Measurements from ENCODE around the gene TBC1D24. TPM values are rescaled to one million over a fixed set of nuclear protein-coding genes. Genes with fewer than 3 reads are reported as not detected.
A peak's percentile ranks its signal among the peaks of the same experiment; 100 is the strongest.

The TBC1D24 gene
- total and polyA plus RNA-seq, 7 experiments from 2014 or later = 1.7 to 13.5 (median 9.2) TPM

GRCh38 chr16:2466667-2467527 is 8.0 kb upstream of the TBC1D24 start:
- H3K4me3 ChIP-seq (ENCODE audit: low read length) = no peak overlapping the region
- Mint-ChIP-seq H3K36me3 (no peaks in the 10 kb centered on the region), H3K9me3 (no peaks in the 10 kb centered on the region), H3K4me3 (peak overlapping the region in 1 of 10 donors; percentile 40), H3K27ac (no peak overlapping the region), H3K27me3 (peaks cover 12 to 40% (median 12%) of the 10 kb centered on the region in 5 donors), H3K4me1 (peaks cover 0 to 13% (median 3%) of the 10 kb centered on the region in 7 donors)
- intact Hi-C loops (cut with micrococcal nuclease) = no loop called here
- peaks cover 0 to 16% of the 10 kb centered on the region in 2 donors for H3K27me3 ChIP-seq (ENCODE audit: control insufficient read depth in 2 of 2, insufficient read depth in 2 of 2, low read length in 2 of 2)
- no peaks in the 10 kb centered on the region for H3K36me3 ChIP-seq (ENCODE audit: control insufficient read depth in 2 of 3, insufficient read depth in 3 of 3, low read length in 3 of 3)
- CTCF ChIA-PET = no interaction called here
- H3K9me3 ChIP-seq (ENCODE audit: control insufficient read depth in 2 of 3, low read length in 3 of 3) = no peaks in the 10 kb centered on the region
- no peak overlapping the region for H3K27ac ChIP-seq (ENCODE audit: low read depth, low read length)
- ATAC-seq (no peak), DNase-seq (no peak)
- no peaks in the 10 kb centered on the region for H3K4me1 ChIP-seq (ENCODE audit: control insufficient read depth in 2 of 2, insufficient read depth in 2 of 2, low read length in 2 of 2)
- POLR2A ChIA-PET = interaction anchor here (0.5 kb wide), 1 partner anchor 524 kb away, joined by 3 read pairs; the partner anchor contains the start of gene MSRB1

- Histone ChIP-seq H3K36me3 (ENCODE audit: control insufficient read depth in 2 of 3, insufficient read depth in 3 of 3, low read length in 3 of 3) (no peaks in the 10 kb centered on the region), H3K27ac (ENCODE audit: low read depth, low read length) (no peak overlapping the region), H3K4me3 (ENCODE audit: low read length) (no peak overlapping the region), H3K27me3 (ENCODE audit: control insufficient read depth in 2 of 2, insufficient read depth in 2 of 2, low read length in 2 of 2) (peaks cover 2 to 19% of the 10 kb centered on the region in 2 donors), H3K4me1 (ENCODE audit: control insufficient read depth in 2 of 2, insufficient read depth in 2 of 2, low read length in 2 of 2) (peaks cover 0 to 4% of the 10 kb centered on the region in 2 donors), H3K9me3 (ENCODE audit: control insufficient read depth in 2 of 3, low read length in 3 of 3) (no peaks in the 10 kb centered on the region)
- CTCF ChIA-PET = no interaction called here
- DNase-seq (peak in 1 of 9 donors; percentile 48), ATAC-seq (peak; percentile 25)
- Mint-ChIP-seq H3K9me3 (no peaks in the 10 kb centered on the region), H3K27me3 (peaks cover 12 to 43% (median 12%) of the 10 kb centered on the region in 5 donors), H3K27ac (no peak overlapping the region), H3K36me3 (no peaks in the 10 kb centered on the region), H3K4me1 (peaks cover 0 to 13% (median 3%) of the 10 kb centered on the region in 7 donors), H3K4me3 (peak overlapping the region in 1 of 10 donors; percentile 70)
- POLR2A ChIA-PET = interaction anchor here (0.5 to 1.0 kb wide), 2 partner anchors 11 to 525 kb away, joined by 3 read pairs; partner anchors contain the start of gene MSRB1
- intact Hi-C loops (cut with micrococcal nuclease) = no loop called here
These were observed 7.2 kb upstream of the TBC1D24 start for GRCh38 chr16:2467528-2468232.

- Histone ChIP-seq H3K27me3 (ENCODE audit: control insufficient read depth in 2 of 2, insufficient read depth in 2 of 2, low read length in 2 of 2) (peaks cover 4 to 24% of the 10 kb centered on the region in 2 donors), H3K27ac (ENCODE audit: low read depth, low read length) (no peak overlapping the region), H3K9me3 (ENCODE audit: control insufficient read depth in 2 of 3, low read length in 3 of 3) (no peaks in the 10 kb centered on the region), H3K4me1 (ENCODE audit: control insufficient read depth in 2 of 2, insufficient read depth in 2 of 2, low read length in 2 of 2) (peaks cover 0 to 4% of the 10 kb centered on the region in 2 donors), H3K36me3 (ENCODE audit: control insufficient read depth in 2 of 3, insufficient read depth in 3 of 3, low read length in 3 of 3) (no peaks in the 10 kb centered on the region), H3K4me3 (ENCODE audit: low read length) (no peak overlapping the region)
- Mint-ChIP-seq H3K4me3 (peak overlapping the region in 5 of 10 donors; percentile 5 to 70 (median 40)), H3K27ac (no peak overlapping the region), H3K4me1 (peaks cover 3 to 17% (median 7%) of the 10 kb centered on the region in 7 donors), H3K9me3 (no peaks in the 10 kb centered on the region), H3K27me3 (peaks cover 12 to 49% (median 18%) of the 10 kb centered on the region in 5 donors), H3K36me3 (peaks cover 0 to 1% (median 0%) of the 10 kb centered on the region in 5 donors)
- DNase-seq = no peak
- intact Hi-C loops (cut with micrococcal nuclease) = no loop called here
- ChIA-PET POLR2A (interaction anchor here (1.0 kb wide), 1 partner anchor 10 kb away, joined by 3 read pairs; no protein-coding TSS in a partner anchor), CTCF (no interaction called here)
- ATAC-seq = peak; percentile 46
These were observed 6.6 kb upstream of the TBC1D24 start for GRCh38 chr16:2468233-2468724.

GRCh38 chr16:2468725-2469398 is 6.1 kb upstream of the TBC1D24 start:
- H3K27ac ChIP-seq (ENCODE audit: low read depth, low read length) = no peak overlapping the region
- ChIA-PET CTCF (no interaction called here), POLR2A (interaction anchor here (1.0 kb wide), 1 partner anchor 10 kb away, joined by 3 read pairs; no protein-coding TSS in a partner anchor)
- Mint-ChIP-seq H3K4me3 (peak overlapping the region in 4 of 10 donors; percentile 29 to 70 (median 40)), H3K27ac (no peak overlapping the region), H3K4me1 (peaks cover 4 to 19% (median 8%) of the 10 kb centered on the region in 7 donors), H3K36me3 (peaks cover 0 to 1% (median 0%) of the 10 kb centered on the region in 5 donors), H3K9me3 (no peaks in the 10 kb centered on the region), H3K27me3 (peaks cover 12 to 51% (median 19%) of the 10 kb centered on the region in 5 donors)
- intact Hi-C loops (cut with micrococcal nuclease) = no loop called here
- ATAC-seq = peak; percentile 12
- H3K4me3 ChIP-seq (ENCODE audit: low read length) = no peak overlapping the region
- DNase-seq = no peak
- peaks cover 4 to 24% of the 10 kb centered on the region in 2 donors for H3K27me3 ChIP-seq (ENCODE audit: control insufficient read depth in 2 of 2, insufficient read depth in 2 of 2, low read length in 2 of 2)
- H3K4me1 ChIP-seq (ENCODE audit: control insufficient read depth in 2 of 2, insufficient read depth in 2 of 2, low read length in 2 of 2) = peaks cover 0 to 4% of the 10 kb centered on the region in 2 donors
- no peaks in the 10 kb centered on the region for H3K36me3 ChIP-seq (ENCODE audit: control insufficient read depth in 2 of 3, insufficient read depth in 3 of 3, low read length in 3 of 3)
- H3K9me3 ChIP-seq (ENCODE audit: control insufficient read depth in 2 of 3, low read length in 3 of 3) = no peaks in the 10 kb centered on the region

GRCh38 chr16:2469399-2470233 is 5.3 kb upstream of the TBC1D24 start:
- ChIA-PET CTCF (interaction anchor here (0.6 kb wide), 1 partner anchor 16 kb away, joined by 5 read pairs; no protein-coding TSS in a partner anchor), POLR2A (no interaction called here)
- H3K27me3 Mint-ChIP-seq = peaks cover 12 to 51% (median 19%) of the 10 kb centered on the region in 5 donors
- H3K4me1 Mint-ChIP-seq = peaks cover 4 to 19% (median 8%) of the 10 kb centered on the region in 7 donors
- intact Hi-C loops (cut with micrococcal nuclease) = loop anchor here in 1 of 2 donors (5.0 kb wide), 2 partner anchors 202 to 213 kb away; partner anchors contain the start of genes KCTD5 and RNPS1
- peaks cover 0 to 1% (median 0%) of the 10 kb centered on the region in 5 donors for H3K36me3 Mint-ChIP-seq
- H3K36me3 ChIP-seq (ENCODE audit: control insufficient read depth in 2 of 3, insufficient read depth in 3 of 3, low read length in 3 of 3) = no peaks in the 10 kb centered on the region
- no peak overlapping the region for H3K4me3 ChIP-seq (ENCODE audit: low read length)
- H3K4me1 ChIP-seq (ENCODE audit: control insufficient read depth in 2 of 2, insufficient read depth in 2 of 2, low read length in 2 of 2) = peaks cover 0 to 4% of the 10 kb centered on the region in 2 donors
- no peaks in the 10 kb centered on the region for H3K9me3 ChIP-seq (ENCODE audit: control insufficient read depth in 2 of 3, low read length in 3 of 3)
- peak overlapping the region in 3 of 10 donors; percentile 33 to 70 (median 38) for H3K4me3 Mint-ChIP-seq
- H3K9me3 Mint-ChIP-seq = no peaks in the 10 kb centered on the region
- peaks cover 4 to 24% of the 10 kb centered on the region in 2 donors for H3K27me3 ChIP-seq (ENCODE audit: control insufficient read depth in 2 of 2, insufficient read depth in 2 of 2, low read length in 2 of 2)
- ATAC-seq = no peak
- no peak overlapping the region for H3K27ac Mint-ChIP-seq
- no peak overlapping the region for H3K27ac ChIP-seq (ENCODE audit: low read depth, low read length)
- DNase-seq = no peak
